NB4 (cell line): ENCODE measurements around the gene BMPER.

Experiments
- DNase-seq: peaks from one replicate; pipeline ENCODE4 v3.0.0; 2010; ENCODE audit warnings: low read depth
- H3K4me3 ChIP-seq: one replicate; pipeline ENCODE4 v1.5.1; 2011; ENCODE audit warnings: mild to moderate bottlenecking, low read depth, low read length, moderate library complexity
- CTCF ChIP-seq: IDR thresholded peaks from one replicate; pipeline ENCODE4 v1.5.1; 2012; ENCODE audit warnings: low read depth, low read length
- MYC ChIP-seq: IDR thresholded peaks from 2 replicates; pipeline ENCODE4 v1.6.1; 2011; ENCODE audit warnings: low read depth, low read length
- POLR2A ChIP-seq: IDR thresholded peaks from 2 replicates; pipeline ENCODE4 v1.6.1; 2011; ENCODE audit warnings: mild to moderate bottlenecking; ENCODE audit not compliant: insufficient read length; ENCODE audit errors: extremely low read depth
- TF ChIP-seq, protein P1 (sequence below): IDR thresholded peaks from 2 replicates; pipeline ENCODE4 v1.6.1; 2011; ENCODE audit warnings: low read depth, low read length

BMPER gene

GRCh38 chr7:33928986-33929385 is 23.6 kb downstream of the BMPER start:
- H3K4me3 ChIP-seq: no peak overlapping the region
- DNase-seq: no peak
- no peak for TF ChIP-seq MYC
- TF ChIP-seq CTCF: no peak
- no peak for TF ChIP-seq POLR2A
- TF ChIP-seq, protein P1, sequence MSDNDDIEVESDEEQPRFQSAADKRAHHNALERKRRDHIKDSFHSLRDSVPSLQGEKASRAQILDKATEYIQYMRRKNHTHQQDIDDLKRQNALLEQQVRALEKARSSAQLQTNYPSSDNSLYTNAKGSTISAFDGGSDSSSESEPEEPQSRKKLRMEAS: no peak

DNA sequence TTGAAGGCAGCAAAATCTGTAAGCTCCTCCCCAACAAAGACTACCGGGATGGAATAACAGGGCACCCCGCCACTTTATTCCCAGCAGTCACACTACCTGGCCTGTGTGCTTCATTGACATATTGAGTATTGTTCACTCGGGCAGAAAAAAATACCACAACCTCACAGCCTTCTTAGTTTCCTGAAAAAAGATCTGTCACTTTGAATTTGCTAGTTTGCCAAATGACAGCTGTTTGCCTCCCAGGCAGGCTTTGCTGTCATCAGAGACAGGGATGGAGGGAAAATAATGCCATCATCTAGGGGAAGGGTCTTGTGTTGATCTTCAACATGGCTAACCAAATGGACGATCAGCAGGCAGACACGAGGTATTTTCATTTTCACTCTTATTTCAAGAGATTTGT is 26.9 kb downstream of the BMPER start:
- H3K4me3 ChIP-seq: no peak overlapping the region
- TF ChIP-seq MYC (no peak), POLR2A (no peak), CTCF (no peak)
- TF ChIP-seq, protein P1: no peak
- no peak for DNase-seq

GRCh38 chr7:33932832-33933468 is 27.6 kb downstream of the BMPER start:
- peak; percentile 75 for DNase-seq
- TF ChIP-seq CTCF (peak; percentile 99), MYC (no peak)
- no peak overlapping the region for H3K4me3 ChIP-seq

GRCh38 chr7:33933611-33934281 is 28.4 kb downstream of the BMPER start:
- no peak for TF ChIP-seq CTCF
- TF ChIP-seq MYC: no peak
- no peak for TF ChIP-seq POLR2A
- TF ChIP-seq, protein P1: no peak
- no peak for DNase-seq
- no peak overlapping the region for H3K4me3 ChIP-seq

DNA sequence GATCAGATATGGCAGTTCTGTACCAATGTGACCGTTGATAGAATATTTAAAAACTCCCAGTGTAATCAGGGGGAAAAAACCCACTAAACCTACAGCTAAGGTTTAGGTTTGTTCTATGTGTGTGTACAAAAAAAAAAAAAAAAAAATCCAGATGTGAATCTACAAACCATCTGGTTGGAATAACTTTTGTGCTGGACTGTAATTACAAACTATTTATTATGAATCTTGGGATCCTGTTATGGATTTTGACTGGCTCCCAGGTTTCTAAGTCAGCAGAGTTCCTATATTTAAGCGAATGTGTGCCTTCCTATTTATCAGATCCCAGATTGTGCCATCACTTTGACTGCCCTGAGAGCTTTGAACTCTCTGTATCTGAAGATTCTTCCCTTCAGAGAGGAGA is 29.1 kb downstream of the BMPER start:
- no peak for TF ChIP-seq POLR2A
- TF ChIP-seq, protein P1: no peak
- H3K4me3 ChIP-seq: no peak overlapping the region
- DNase-seq: no peak

DNA sequence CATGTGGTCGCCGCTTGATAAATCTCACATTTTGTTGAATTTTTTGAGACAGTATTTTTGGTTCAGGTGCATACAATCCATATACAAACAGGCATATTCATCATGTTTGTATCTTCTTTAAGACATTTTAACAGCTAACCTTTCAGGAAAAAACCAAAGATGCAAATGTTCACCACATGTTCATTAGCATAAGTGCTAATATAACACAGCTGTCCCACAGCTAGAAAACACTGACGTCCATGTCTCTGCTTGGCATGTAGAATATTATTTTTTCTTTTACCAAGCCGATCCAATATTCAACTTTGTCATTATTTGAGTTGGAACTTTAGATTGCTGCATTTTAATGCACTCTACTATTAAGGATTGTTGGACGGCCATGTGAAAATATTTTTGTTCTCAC is 31.2 kb downstream of the BMPER start:
- no peak for DNase-seq
- TF ChIP-seq CTCF (no peak), POLR2A (no peak), MYC (no peak)
- TF ChIP-seq, protein P1: no peak
- no peak overlapping the region for H3K4me3 ChIP-seq
